ENCODE data around the gene FCN1.
"Not testable (repeated sequence)": the region's sequence is repeated elsewhere in the genome, so short reads cannot be mapped to it uniquely, and the experiment has no call there.

DNA sequence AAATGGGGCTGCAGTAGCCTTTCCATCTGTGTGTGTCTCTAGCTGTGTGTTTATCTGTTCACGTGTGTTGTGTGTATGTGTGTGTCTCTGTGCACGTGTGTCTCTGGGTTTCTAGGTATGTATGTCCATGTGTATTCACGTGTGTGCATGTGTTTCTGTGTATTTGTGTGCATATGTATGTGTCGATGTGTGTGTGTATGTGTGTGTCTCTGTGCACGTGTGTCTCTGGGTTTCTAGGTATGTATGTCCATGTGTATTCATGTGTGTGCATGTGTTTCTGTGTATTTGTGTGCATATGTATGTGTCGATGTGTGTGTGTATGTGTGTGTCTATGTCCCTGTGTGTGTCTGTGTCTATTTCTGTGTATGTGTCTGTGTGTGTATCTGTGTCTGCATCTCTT lies 38.7 kb upstream of the FCN1 start:
- not testable (repeated sequence) for TF ChIP-seq CTCF (IDR thresholded peaks at IDR 0.05; ENCODE audit: low read depth, low read length); MAX (IDR thresholded peaks at IDR 0.05; ENCODE audit: low read depth, low read length); POLR2A (IDR thresholded peaks at IDR 0.05; ENCODE audit: extremely low read depth, insufficient read length); MYC (IDR thresholded peaks at IDR 0.05; ENCODE audit: low read depth, low read length)

Data from NB4 (cell line).